Keratinocyte (primary cell): Measurements from ENCODE around the gene SIRT7. TPM values are rescaled to one million over a fixed set of nuclear protein-coding genes. Genes with fewer than 3 reads are reported as not detected.

ENCODE experiments used
- DNase-seq: peaks from one replicate; pipeline ENCODE4 v3.0.0-alpha.2; 2011; ENCODE audit warnings: low read depth, missing footprints, low spot score
- FAIRE-seq: peaks from 2 replicates; lab custom pipeline; 2011; peaks lifted over from hg19 to GRCh38; lab: Jason Lieb, UNC
- H2AFZ ChIP-seq: 2 replicates; pipeline ENCODE4 v1.6.0; 2012; ENCODE audit warnings: low read length, control low read depth, inconsistent platforms; ENCODE audit not compliant: control insufficient read depth
- H3K27ac ChIP-seq: 2 replicates; pipeline ENCODE4 v1.5.1; 2011; ENCODE audit warnings: low read length; ENCODE audit not compliant: control insufficient read depth, insufficient read depth
- H3K27me3 ChIP-seq: 3 replicates; pipeline ENCODE4 v1.6.0; 2011; ENCODE audit warnings: low read length; ENCODE audit not compliant: control insufficient read depth, insufficient read depth; ENCODE audit errors: extremely low read depth
- H3K36me3 ChIP-seq, 2 experiments: 2 replicates in 1 of 2; 3 replicates in 1 of 2; pipeline ENCODE4 v1.5.1; 2011; ENCODE audit warnings: low read length in 2 of 2, mild to moderate bottlenecking in 1 of 2; ENCODE audit not compliant: control insufficient read depth in 2 of 2, insufficient read depth in 2 of 2; ENCODE audit errors: extremely low read depth in 1 of 2
- H3K4me1 ChIP-seq: 3 replicates; pipeline ENCODE4 v1.5.1; 2011; ENCODE audit warnings: low read length; ENCODE audit not compliant: control insufficient read depth, insufficient read depth; ENCODE audit errors: extremely low read depth
- H3K4me2 ChIP-seq: 3 replicates; pipeline ENCODE4 v1.6.0; 2011; ENCODE audit warnings: low read depth, low read length; ENCODE audit not compliant: control insufficient read depth, insufficient read depth; ENCODE audit errors: extremely low read depth
- H3K4me3 ChIP-seq, 3 experiments: fragments of 200-600 bp in 1 of 3; sonication (generic) in 1 of 3; 2 replicates in 2 of 3; 3 replicates in 1 of 3; pipeline ENCODE4 v1.5.1; 2011 to 2016; ENCODE audit warnings: low read length in 3 of 3, mild to moderate bottlenecking in 3 of 3, control low read depth in 2 of 3, inconsistent platforms in 1 of 3, low read depth in 1 of 3, mixed read lengths in 1 of 3, mixed run types in 1 of 3, moderate library complexity in 1 of 3; ENCODE audit not compliant: control insufficient read depth in 2 of 3, insufficient read depth in 2 of 3; ENCODE audit errors: extremely low read depth in 1 of 3
- H3K79me2 ChIP-seq: 2 replicates; pipeline ENCODE4 v1.6.0; 2012; ENCODE audit warnings: low read length; ENCODE audit not compliant: control insufficient read depth, insufficient read depth
- H3K9ac ChIP-seq: 3 replicates; pipeline ENCODE4 v1.6.0; 2011; ENCODE audit warnings: low read length; ENCODE audit not compliant: control insufficient read depth, insufficient read depth; ENCODE audit errors: extremely low read depth
- H3K9me1 ChIP-seq: 3 replicates; pipeline ENCODE4 v1.6.0; 2011; ENCODE audit warnings: low read length; ENCODE audit not compliant: control insufficient read depth, insufficient read depth; ENCODE audit errors: extremely low read depth
- H3K9me3 ChIP-seq: 2 replicates; pipeline ENCODE4 v1.5.1; 2012; ENCODE audit warnings: low read depth, low read length; ENCODE audit not compliant: control insufficient read depth
- H4K20me1 ChIP-seq: 3 replicates; pipeline ENCODE4 v1.6.0; 2011; ENCODE audit warnings: low read length; ENCODE audit not compliant: control insufficient read depth, insufficient read depth; ENCODE audit errors: extremely low read depth
- EZH2 ChIP-seq: IDR thresholded peaks from one replicate; pipeline ENCODE4 v1.6.1; 2012; ENCODE audit warnings: inconsistent platforms, mild to moderate bottlenecking, low read length, moderate library complexity
- dilution Hi-C: fragments of 300-500 bp; cut with MboI; formaldehyde crosslinking; loops from one replicate; pipeline ENCODE4 v1.7.0; 2020; ENCODE audit warnings: low sequenced_read_pairs; ENCODE audit not compliant: extremely low pct_ligation_motif_present
- polyA plus RNA-seq, 5 experiments: library from polyadenylated mRNA; depleted of rRNA in 3 of 5; stranded (reverse) in 3 of 5; stranded (forward) in 1 of 5; unstranded in 1 of 5; fragments of >200 nt; gene quantifications; 1 replicate in 1 of 5; 2 replicates in 3 of 5; 3 replicates in 1 of 5; pipeline versions ENCODE4 v1.2.1 to v1.2.3, GENCODE V29; 2011 to 2012; ENCODE audit warnings: missing spikeins in 2 of 5, low read depth in 1 of 5, low replicate concordance in 1 of 5
- TF ChIP-seq, protein P1 (sequence below), 3 experiments: IDR thresholded peaks in 1 of 3; conservative IDR thresholded peaks in 1 of 3; optimal IDR thresholded peaks in 1 of 3; 2 replicates in 2 of 3; 3 replicates in 1 of 3; pipeline versions ENCODE3 to v1.5.1; 2011; ENCODE audit warnings: low read length in 3 of 3, mild to moderate bottlenecking in 3 of 3, moderate library complexity in 2 of 3, control low read depth in 1 of 3, inconsistent platforms in 1 of 3; ENCODE audit not compliant: insufficient read depth in 2 of 3; ENCODE audit errors: extremely low read depth in 1 of 3

The SIRT7 gene
- polyA plus RNA-seq, 1 donor (not counting 4 experiments of a cell fraction or from before 2014, with no cell fraction given), result 6.9 TPM

DNA sequence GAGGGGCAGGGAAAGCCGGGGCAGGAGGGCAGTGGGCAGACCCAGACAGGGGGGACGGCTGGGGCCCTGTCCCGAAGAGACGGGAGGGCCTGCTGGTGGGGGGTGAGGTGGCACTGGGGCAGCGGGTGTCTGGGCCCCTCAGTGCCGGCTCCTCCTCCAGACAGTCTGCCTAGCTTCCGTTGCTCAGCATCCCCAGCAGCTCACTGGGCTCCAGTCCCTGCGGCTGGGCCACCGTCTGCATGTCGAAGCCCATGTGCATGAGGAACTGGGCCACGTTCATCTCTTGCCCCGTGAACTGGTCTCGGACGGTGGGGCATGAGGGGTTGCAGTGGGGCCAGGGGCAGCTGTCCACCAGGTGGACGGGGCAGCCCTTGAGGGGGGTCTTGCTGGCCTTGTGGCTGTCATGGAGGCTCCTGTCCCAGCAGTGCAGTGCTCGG lies 34.8 kb upstream of the SIRT7 start:
- no peaks in the 10 kb centered on the region for H3K4me1 ChIP-seq
- FAIRE-seq, result no peak
- H3K4me2 ChIP-seq, result no peak overlapping the region
- no peak for DNase-seq
- dilution Hi-C loops, result no loop called here
- no peak overlapping the region for H3K4me3 ChIP-seq
- H2AFZ ChIP-seq, result no peak overlapping the region
- H3K9ac ChIP-seq, result no peak overlapping the region
- no peak overlapping the region for H3K27ac ChIP-seq
- no peaks in the 10 kb centered on the region for H3K36me3 ChIP-seq
- H3K9me1 ChIP-seq, result no peaks in the 10 kb centered on the region
- no peaks in the 10 kb centered on the region for H3K9me3 ChIP-seq
- H3K79me2 ChIP-seq, result no peaks in the 10 kb centered on the region
- peaks cover 15% of the 10 kb centered on the region for H3K27me3 ChIP-seq
- TF ChIP-seq, protein P1, sequence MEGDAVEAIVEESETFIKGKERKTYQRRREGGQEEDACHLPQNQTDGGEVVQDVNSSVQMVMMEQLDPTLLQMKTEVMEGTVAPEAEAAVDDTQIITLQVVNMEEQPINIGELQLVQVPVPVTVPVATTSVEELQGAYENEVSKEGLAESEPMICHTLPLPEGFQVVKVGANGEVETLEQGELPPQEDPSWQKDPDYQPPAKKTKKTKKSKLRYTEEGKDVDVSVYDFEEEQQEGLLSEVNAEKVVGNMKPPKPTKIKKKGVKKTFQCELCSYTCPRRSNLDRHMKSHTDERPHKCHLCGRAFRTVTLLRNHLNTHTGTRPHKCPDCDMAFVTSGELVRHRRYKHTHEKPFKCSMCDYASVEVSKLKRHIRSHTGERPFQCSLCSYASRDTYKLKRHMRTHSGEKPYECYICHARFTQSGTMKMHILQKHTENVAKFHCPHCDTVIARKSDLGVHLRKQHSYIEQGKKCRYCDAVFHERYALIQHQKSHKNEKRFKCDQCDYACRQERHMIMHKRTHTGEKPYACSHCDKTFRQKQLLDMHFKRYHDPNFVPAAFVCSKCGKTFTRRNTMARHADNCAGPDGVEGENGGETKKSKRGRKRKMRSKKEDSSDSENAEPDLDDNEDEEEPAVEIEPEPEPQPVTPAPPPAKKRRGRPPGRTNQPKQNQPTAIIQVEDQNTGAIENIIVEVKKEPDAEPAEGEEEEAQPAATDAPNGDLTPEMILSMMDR (optimal IDR thresholded peaks at IDR 0.05 in 1 of 3, IDR thresholded peaks at IDR 0.05 in 1 of 3, conservative IDR thresholded peaks at IDR 0.05 in 1 of 3; ENCODE audit: extremely low read depth in 1 of 3, insufficient read depth in 2 of 3, low read length in 3 of 3), result no peak
- TF ChIP-seq EZH2, result no peak
- no peaks in the 10 kb centered on the region for H4K20me1 ChIP-seq

GRCh38 chr17:81951785-81952684 lies 34.1 kb upstream of the SIRT7 start:
- H3K79me2 ChIP-seq, result no peaks in the 10 kb centered on the region
- TF ChIP-seq EZH2, result no peak
- TF ChIP-seq, protein P1 (optimal IDR thresholded peaks at IDR 0.05 in 1 of 3, IDR thresholded peaks at IDR 0.05 in 1 of 3, conservative IDR thresholded peaks at IDR 0.05 in 1 of 3; ENCODE audit: extremely low read depth in 1 of 3, insufficient read depth in 2 of 3, low read length in 3 of 3), result no peak
- no peak for FAIRE-seq
- H2AFZ ChIP-seq, result no peak overlapping the region
- no peak overlapping the region for H3K9ac ChIP-seq
- H3K9me1 ChIP-seq, result no peaks in the 10 kb centered on the region
- no peaks in the 10 kb centered on the region for H3K36me3 ChIP-seq
- no peaks in the 10 kb centered on the region for H3K9me3 ChIP-seq
- no peak overlapping the region for H3K27ac ChIP-seq
- H3K27me3 ChIP-seq, result peaks cover 8% of the 10 kb centered on the region
- no peaks in the 10 kb centered on the region for H3K4me1 ChIP-seq
- no peak for DNase-seq
- dilution Hi-C loops, result no loop called here
- H3K4me3 ChIP-seq, result no peak overlapping the region
- no peak overlapping the region for H3K4me2 ChIP-seq
- no peaks in the 10 kb centered on the region for H4K20me1 ChIP-seq
